GM12865 (cell line): ENCODE data around the gene PDGFC.

Experiments used
- DNase-seq: peaks from one replicate; pipeline ENCODE4 v3.0.0; 2010; ENCODE audit warnings: low read depth
- H3K4me3 ChIP-seq: 2 replicates; pipeline ENCODE4 v1.5.1; 2011; ENCODE audit warnings: mild to moderate bottlenecking, low read depth, low read length, control low read depth
- CTCF ChIP-seq: IDR thresholded peaks from 2 replicates; pipeline ENCODE4 v1.5.1; 2011; ENCODE audit warnings: low read length, control low read depth, low read depth, inconsistent platforms; ENCODE audit not compliant: insufficient read depth; ENCODE audit errors: missing control alignments

Gene PDGFC

DNA sequence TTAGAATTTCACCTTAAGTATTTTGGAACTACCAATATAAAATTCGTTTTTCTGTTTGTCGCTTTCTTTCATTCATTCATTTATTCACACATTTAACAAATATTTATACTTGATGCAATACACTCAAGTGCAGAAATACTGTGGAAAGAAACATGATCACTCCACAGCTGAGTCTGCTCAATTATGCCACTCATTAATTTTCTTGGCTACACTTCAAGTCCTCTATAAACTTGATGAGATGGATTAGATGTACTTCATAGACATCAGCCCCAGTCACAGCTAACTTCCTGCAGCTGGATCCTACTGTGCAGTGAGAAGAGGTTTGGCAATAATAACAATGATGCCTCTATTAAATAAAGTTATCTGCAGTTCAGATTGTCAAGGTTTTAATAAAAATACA, 208.1 kb downstream of the PDGFC start:
- TF ChIP-seq CTCF: no peak
- no peak for DNase-seq
- no peak overlapping the region for H3K4me3 ChIP-seq

DNA sequence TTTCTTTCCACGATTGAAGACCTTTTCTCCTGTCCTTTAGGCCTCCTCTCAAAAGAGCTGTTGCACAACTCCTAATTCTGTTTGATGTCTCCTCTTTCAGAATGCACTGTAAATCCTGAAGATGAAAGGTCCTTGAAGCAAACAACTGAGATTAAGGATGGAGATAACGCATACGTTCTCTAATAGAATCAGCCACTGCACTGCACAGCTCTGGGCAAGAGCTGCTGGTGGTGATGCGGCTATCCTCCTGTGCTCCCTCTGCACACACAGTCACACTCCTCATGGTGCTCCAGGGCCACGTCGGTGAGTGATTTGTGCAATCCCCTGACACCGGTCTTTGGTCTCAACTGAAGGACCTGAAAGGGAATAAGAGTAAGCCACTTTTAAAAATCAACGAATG, 208.7 kb downstream of the PDGFC start:
- TF ChIP-seq CTCF: no peak
- DNase-seq: no peak
- H3K4me3 ChIP-seq: no peak overlapping the region

DNA sequence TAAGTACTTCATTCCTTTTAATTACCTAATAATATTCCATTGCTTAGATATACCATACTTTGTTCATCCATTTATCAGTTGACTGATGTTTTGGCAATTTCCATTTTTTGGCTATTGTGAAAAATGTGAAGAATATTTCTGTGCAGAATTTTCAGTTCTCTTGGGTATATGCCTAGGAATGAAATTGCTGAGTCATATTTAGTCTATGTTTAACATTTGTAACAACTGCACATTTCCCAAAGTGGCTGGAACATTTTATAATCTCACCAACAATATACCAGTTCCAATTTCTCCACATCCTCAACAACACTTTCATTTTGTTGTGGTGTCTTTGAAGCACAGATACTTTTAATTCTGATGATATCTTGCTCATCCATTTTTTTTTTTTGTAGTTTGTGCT, 215.5 kb downstream of the PDGFC start:
- H3K4me3 ChIP-seq: no peak overlapping the region
- no peak for TF ChIP-seq CTCF
- DNase-seq: no peak

- no peak for TF ChIP-seq CTCF
Observed at GRCh38 chr4:156754832-156755570, 216.6 kb downstream of the PDGFC start.

GRCh38 chr4:156751486-156751885, 220.1 kb downstream of the PDGFC start:
- no peak for TF ChIP-seq CTCF
- H3K4me3 ChIP-seq: no peak overlapping the region
- no peak for DNase-seq

More at GRCh38 chr4:156754832-156755570, 216.6 kb downstream of the PDGFC start:
- no peak overlapping the region for H3K4me3 ChIP-seq
- no peak for DNase-seq

DNA sequence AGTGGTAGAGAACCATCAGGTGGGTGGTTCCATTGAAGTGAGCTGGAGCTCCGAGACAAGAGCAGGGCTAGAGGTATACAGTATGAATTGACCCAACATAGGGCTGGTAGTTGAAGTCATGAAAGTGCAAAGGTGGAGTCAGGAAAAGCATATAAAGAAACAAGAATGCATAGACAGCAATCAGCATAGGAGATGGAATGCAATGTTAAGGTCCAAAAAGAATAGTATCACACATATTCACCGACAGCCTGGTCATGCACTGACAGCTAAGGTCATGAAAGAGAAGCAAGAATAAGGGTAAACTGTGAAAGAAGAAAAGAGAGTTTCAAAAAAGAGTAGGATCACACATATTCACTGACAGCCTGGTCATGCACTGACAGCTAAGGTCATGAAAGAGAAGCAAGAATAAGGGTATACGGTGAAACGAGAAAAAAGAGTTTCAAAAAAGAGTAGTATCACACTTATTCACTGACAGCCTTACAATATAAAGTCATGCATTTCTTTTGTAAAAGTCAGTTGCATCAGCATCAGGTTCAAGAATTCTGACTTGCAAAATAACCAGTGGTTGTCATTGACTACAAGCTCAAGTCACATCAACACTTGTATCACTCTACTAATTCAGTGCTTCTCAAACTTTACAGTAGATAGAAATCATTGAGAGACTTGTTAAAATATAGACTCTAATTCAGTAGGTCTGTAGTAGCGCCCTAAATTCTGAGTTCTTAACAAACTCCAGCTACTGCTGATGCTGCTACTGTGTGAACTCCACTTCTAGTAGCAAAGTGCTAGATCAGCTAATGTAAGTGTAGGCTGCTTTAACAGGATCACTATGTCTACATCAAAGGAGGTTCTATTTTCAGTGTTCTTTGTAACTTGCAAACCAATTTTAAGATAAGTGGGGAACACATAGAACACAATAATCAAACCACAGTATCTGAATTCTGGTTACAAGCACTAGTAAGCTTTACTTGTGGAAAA, 221.9 kb downstream of the PDGFC start:
- TF ChIP-seq CTCF: no peak
- no peak for DNase-seq
- H3K4me3 ChIP-seq: no peak overlapping the region
